Sciatic nerve (tissue), 2 donors: ENCODE measurements around the gene AK2. TPM values are rescaled to one million over a fixed set of nuclear protein-coding genes. Genes with fewer than 3 reads are reported as not detected.
"Not testable (repeated sequence)": the region's sequence is repeated elsewhere in the genome, so short reads cannot be mapped to it uniquely, and the experiment has no call there.

Experiments used
- ATAC-seq: fragments of 200-7000 bp; cut with Tn5 transposase; one replicate; pipeline ENCODE4 v1.9.1; 2020; ENCODE audit warnings: mild to moderate bottlenecking, moderate library complexity
- DNase-seq: peaks from one replicate; pipeline ENCODE4 v3.0.0-alpha.2; 2020; ENCODE audit warnings: low spot score
- intact Hi-C: fragments of 100-400 bp; cut with DNase I; formaldehyde crosslinking; loops from one replicate; pipeline ENCODE4 v1.14.2; 2022
- total RNA-seq: library from RNA; stranded (reverse); fragmentation: NEBNext Ultra II Directional; extraction: Animal tissue kit (Norgen Biotek cat#: 25700); gene quantifications from one replicate; pipeline ENCODE4 v1.2.1, GENCODE V29; 2021
- donor health status: DM: no; HTN: no; CAD: no.
- donor health status: DM: no; HTN: no; CAD: no.

AK2 gene
- total RNA-seq, result 111 TPM

DNA sequence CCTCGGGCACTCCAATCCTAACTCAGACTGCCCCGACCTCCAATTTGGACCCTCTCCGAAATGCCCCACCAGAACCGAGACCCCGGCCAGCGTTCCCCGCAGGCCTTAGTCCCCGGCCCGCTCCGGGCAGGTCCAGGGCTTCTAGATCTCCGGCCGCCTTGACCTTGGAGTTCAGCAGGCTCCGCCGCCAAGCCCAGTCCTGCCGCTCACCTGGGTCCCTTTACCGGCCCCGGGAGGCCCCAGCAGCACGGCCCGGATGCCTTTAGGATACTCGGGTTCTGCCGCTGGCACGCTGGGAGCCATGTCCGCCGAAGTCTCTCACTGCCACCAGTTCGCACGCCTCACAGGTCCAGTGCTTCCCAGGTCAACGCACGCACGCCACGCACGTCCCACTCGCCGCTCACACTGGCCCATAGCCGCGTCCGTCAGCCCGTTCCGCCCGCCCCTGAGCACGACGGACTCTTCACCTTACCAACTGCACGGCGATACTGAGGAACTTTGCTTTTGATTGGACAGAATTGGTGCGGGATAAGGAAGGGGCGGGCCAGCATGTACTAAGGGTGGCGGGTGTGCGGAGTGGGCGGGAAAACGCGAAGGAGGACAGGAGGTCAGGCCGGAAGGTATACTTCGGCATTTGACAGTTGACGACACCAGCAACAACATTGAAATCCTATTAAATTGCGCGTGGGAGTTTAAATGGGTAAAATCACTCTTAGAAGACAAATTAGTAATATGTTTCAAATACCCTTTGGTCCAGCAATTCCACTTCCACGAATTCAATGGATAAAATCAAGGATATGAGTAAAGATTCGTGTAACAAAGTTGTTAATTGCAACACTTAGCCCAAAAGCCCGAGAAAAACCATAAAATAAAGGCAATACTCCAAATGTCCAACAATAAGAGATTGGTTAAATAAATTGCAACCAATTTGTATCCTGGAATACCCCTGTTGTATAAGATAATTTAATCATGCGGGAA lies at the start of gene AK2:
AK2 (minus strand) TSS at position 358 of the 978 bp plus-strand sequence; CDS start at position 303, 55 bp downstream.
- intact Hi-C loops, result no loop called here
- ATAC-seq, result peak; percentile 100
- DNase-seq, result peak; percentile 96

DNA sequence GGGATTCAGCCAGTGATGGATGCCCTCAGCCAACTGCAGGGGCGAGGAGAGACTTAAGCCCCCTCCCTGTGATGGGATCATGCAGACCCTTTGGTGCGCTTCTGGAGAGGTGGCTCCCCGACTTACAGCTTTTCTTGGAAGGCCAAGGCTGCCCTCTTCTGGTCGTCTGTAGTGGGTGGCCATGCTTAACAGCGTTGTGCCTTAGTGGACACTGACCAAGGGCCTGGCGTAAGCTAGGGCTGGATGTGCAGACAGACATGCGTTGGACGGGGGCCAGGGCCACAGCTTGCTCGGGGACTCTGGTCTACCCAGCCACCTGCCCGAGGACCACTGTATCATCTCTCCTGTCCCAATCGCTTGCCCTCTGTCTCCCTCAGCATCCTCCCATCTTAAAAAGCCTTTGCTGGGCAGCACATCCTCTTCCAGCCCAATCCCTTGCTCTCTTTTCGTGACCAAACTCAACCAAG lies 49.7 kb upstream of the AK2 start:
- ATAC-seq (peak; percentile 87), DNase-seq (peak; percentile 89)
- intact Hi-C loops, result no loop called here

DNA sequence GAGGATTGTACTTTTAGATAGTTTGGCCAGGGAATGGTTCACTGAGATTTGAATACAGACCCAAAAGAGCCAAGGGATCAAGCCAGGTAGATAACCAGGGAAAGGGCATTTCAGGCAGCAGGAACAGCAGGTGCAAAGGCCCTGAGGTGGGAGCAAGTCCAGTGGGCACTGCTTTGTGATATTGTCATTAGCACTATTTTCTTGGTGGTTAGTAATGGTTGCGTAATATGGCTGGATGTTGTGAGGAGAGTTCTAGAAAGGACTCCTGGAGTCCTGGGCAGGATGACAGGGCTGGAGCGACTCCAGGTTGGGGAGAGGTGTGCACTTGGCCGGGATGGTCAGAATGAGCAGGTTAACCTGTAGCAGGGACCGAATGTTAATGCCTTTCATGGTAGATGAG lies 48.6 kb upstream of the AK2 start:
- intact Hi-C loops, result no loop called here
- DNase-seq (no peak), ATAC-seq (no peak)

DNA sequence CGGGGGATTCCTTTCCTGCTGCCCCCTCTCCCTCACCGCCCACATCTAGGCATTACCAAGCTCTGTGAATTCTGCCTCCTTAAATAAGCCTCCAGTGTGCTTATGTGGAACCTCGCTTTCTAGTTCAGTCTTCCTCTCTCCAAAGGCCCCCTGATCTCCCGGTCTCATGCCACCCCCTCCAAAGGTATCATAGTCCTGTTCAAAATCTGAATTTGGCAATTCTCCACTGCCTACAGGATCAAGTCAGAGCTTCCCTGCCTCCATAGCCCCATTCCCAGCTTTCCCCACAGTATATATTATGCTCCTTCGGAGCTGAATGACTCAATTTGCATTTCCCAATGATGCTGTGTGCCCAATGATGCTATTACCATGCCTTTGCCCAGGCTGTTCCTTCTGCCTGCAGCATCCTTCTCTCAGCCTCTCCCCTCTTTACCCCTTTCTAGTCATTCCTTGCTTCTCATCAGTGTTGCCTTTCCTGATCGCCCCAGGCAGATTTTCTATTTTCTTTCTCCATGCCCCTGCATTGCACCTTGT lies 46.0 kb upstream of the AK2 start:
- no peak for DNase-seq
- intact Hi-C loops, result no loop called here
- no peak for ATAC-seq

- ATAC-seq (peak; percentile 16), DNase-seq (no peak)
- intact Hi-C loops, result no loop called here
Measured at GRCh38 chr1:33081554-33082305, 45.0 kb upstream of the AK2 start.

DNA sequence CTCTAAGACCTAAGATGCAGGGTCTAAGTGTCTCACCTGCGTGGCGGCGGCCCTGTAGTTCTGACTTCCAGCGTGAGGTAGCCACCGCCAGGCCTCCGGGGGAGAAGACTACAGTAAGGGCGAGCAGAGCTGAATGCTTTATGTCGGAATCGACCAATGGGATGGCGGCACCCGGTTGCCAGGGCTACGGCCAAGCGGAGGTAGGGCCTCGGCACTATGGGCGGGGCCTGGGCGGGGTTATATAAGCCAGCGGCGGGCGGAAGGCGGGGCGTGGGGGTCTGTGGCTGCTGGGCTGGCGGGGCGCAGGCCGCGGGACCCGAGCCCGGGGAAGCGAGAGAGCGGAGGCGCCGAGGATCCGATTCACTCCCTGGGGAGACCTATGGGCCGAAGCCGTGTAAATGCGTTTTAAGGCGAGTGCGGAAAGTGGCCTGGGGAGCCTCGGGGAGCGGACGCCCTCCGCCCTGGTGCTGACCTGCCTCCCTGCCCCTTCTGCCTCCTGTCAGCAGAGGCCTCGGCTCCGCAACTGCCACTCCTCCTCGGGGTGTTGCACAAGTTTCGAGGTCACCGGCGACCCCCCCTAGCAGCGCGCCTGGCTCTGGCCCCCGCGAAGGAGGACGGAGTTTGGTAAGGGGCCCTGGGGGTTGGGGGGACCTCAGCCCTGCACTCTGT lies 44.3 kb upstream of the AK2 start, which contains the start of gene AZIN2:
AZIN2 (plus strand) TSS at position 269 of the 669 bp plus-strand sequence. CDS start 1,097 bp downstream, outside the sequence.
- ATAC-seq, result peak; percentile 99
- intact Hi-C loops, result no loop called here
- peak; percentile 99 for DNase-seq

DNA sequence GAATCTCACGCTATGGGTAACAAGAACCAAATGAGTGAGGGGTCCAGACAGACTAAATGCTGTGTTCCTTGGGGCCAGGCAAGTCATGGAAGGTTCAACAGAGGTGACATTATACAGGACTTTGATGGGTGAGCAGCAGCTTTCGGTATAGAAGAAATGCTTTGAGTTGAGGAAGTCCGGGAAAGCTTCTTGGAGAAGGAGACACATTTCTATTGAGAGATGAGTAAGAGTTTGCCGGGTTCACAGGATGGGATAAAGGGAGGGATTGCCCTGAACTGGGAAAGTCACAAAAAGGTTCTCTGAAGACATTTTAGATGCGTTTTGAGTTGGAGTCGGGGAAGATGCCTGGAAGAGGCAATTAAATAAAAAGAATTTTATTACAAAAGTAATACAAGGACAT lies 43.7 kb upstream of the AK2 start:
- intact Hi-C loops, result no loop called here
- ATAC-seq (no peak), DNase-seq (no peak)

DNA sequence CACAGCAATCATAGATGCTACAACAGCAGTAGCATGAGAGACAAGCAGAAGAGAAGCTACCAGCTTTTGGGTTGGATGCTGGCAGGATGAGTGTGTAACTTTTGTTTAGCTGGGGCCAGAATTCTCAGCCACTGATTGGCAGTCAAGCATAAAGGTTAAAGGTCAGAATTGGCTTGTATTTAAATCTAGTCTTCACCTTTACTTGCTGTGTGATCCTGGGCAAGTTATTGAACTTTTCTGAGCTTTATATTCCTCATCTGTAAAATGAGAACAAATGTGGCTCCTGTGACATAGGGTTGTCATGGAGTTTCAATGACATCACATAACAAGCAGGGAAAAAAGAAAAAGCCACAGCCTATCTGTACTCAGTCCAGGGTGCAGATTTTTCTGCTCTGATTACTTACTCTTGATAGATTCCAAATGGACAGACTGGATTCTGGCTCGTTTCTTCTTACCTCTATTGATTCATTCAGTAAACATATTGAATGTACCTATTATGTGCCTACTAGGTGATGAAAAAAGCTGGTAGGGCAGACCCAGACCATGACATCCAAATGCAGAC lies 41.4 kb upstream of the AK2 start:
- ATAC-seq (no peak), DNase-seq (no peak)
- intact Hi-C loops, result no loop called here

- ATAC-seq (peak; percentile 86), DNase-seq (no peak)
- intact Hi-C loops, result no loop called here
Measured at GRCh38 chr1:33074193-33074945, 37.7 kb upstream of the AK2 start.

DNA sequence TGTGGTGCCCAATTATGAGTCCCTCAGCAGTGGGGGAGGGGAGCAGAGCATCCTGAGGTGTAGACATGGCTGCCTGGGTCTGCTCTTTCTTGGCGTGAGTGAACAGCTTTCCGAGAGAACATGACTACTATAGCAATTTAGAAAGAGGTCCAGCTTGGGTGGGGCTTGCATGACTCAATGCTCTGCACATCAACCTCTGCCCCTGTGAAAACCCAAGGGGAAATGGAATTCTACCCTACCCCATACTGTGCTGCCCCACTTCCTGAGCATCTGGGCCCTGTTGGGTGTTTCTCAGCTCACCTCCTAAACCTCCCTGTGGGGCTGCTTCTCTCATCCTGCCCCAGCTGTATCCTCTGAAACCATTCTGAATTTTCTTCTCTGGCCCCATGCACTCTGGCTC lies 36.0 kb upstream of the AK2 start:
- intact Hi-C loops, result no loop called here
- peak; percentile 79 for ATAC-seq
- no peak for DNase-seq

GRCh38 chr1:33070628-33071027 lies 33.9 kb upstream of the AK2 start:
- no peak for ATAC-seq
- DNase-seq, result no peak
- intact Hi-C loops, result no loop called here

DNA sequence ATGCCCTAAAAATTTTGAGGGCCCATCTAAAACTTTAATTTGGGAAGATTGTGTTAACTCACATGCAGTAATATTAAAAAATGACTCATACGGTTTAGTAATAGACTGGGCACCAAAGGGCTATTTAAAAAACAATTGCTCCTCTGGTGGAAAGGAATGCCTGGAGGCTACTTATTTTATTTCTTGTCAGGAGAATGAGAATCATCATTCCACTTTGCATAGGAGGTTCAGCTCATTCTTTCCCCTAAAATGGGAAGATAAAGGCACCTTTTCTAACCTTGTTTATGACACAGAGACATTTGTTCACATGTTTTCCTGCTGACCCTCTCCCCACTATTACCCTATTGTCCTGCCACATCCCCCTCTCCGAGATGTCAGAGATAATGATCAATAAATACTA lies 31.4 kb upstream of the AK2 start:
- ATAC-seq, DNase-seq, intact Hi-C loops: not testable (repeated sequence)

DNA sequence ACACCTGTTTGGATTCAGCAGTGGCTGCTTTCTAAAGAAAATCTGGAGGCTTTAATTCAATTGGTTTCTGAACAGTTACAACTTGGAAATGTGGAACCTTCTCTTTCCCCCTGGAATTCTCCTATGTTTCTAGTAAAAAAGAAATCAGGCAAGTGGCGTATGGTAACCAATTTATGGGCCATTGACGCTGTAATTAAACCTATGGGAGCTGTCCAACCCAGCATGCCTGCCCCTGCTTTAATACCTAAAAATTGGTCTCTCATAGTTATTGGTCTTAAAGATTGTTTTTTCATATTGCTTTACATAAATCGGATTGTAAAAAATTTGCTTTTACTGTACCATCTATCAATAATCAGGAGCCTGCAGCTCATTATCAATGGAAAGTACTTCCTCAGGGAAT lies 29.8 kb upstream of the AK2 start:
- ATAC-seq, DNase-seq, intact Hi-C loops: not testable (repeated sequence)

- ATAC-seq (no peak), DNase-seq (no peak)
- intact Hi-C loops, result no loop called here
Measured at GRCh38 chr1:33065301-33065700, 28.6 kb upstream of the AK2 start.

GRCh38 chr1:33064284-33064683 lies 27.6 kb upstream of the AK2 start:
- DNase-seq, ATAC-seq, intact Hi-C loops: not testable (repeated sequence)

- ATAC-seq (no peak), DNase-seq (no peak)
- intact Hi-C loops, result no loop called here
Measured at GRCh38 chr1:33061834-33062233, 25.2 kb upstream of the AK2 start.

DNA sequence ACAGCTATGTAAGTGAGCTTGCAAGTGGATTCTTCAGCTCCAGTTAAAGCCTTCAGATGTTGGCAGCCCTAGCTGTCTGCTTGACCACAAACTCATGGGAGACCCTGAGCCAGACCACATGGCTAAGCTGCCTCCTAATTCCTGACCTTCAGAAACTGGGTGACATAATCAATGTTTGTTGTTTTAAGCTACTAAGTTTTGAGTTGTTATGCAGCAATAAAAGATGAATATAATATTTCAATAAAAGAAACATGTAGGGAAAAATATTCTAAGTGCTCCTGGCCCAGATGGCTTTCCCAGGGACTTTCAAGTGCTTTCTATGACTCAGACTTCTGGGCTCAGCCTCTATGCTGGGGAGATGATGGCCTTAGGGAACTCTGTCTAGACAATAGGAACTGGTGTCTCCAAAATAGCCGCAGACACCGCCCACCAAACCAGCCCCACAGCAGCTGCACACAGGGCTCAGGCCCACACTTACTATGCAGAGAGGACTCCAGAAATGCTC lies 23.9 kb upstream of the AK2 start:
- intact Hi-C loops, result no loop called here
- DNase-seq (peak; percentile 82), ATAC-seq (peak; percentile 96)

DNA sequence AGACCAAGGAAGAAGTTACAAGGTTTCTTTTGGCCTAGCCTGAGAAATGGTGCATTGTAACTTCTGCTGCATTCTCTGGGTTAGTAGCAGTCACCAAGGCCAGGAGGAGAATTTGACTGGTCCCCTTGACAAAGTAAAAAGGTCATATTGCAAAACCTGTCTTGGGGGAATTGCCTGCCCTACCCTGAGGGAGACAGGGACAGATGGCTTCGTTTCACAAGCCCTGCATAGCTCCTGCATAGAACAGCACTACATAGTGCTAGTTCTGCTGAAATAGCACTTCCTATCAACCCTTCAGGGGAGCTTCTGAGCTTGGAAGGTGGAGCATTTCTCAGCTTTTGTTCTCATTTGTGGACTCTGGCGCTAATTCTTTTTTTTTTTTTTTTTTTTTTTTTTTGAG lies 20.4 kb upstream of the AK2 start:
- DNase-seq (no peak), ATAC-seq (no peak)
- intact Hi-C loops, result no loop called here
